Astrocyte of the cerebellum (primary cell): ENCODE measurements around the gene RPS6KA5.
"Not testable (repeated sequence)": the region's sequence is repeated elsewhere in the genome, so short reads cannot be mapped to it uniquely, and the experiment has no call there.

ENCODE experiments used
- DNase-seq: peaks from one replicate; pipeline ENCODE4 v3.0.0-alpha.2; 2011; ENCODE audit warnings: low read depth
- H3K4me3 ChIP-seq: 2 replicates; pipeline ENCODE4 v1.5.1; 2011; ENCODE audit warnings: mild to moderate bottlenecking, low read depth, low read length, moderate library complexity
- CTCF ChIP-seq: IDR thresholded peaks from 2 replicates; pipeline ENCODE4 v1.5.1; 2012; ENCODE audit warnings: low read length, low read depth, moderate library complexity, mild to moderate bottlenecking; ENCODE audit errors: missing control alignments
- in situ Hi-C: cut with HindIII; loops from 2 replicates; pipeline ENCODE4 v1.10.0; 2017; ENCODE audit warnings: low sequenced_read_pairs

The RPS6KA5 gene

GRCh38 chr14:90839024-90839888 is 221.2 kb downstream of the RPS6KA5 start:
- in situ Hi-C loops = no loop called here
- no peak for DNase-seq
- no peak for TF ChIP-seq CTCF
- H3K4me3 ChIP-seq = no peak overlapping the region

DNA sequence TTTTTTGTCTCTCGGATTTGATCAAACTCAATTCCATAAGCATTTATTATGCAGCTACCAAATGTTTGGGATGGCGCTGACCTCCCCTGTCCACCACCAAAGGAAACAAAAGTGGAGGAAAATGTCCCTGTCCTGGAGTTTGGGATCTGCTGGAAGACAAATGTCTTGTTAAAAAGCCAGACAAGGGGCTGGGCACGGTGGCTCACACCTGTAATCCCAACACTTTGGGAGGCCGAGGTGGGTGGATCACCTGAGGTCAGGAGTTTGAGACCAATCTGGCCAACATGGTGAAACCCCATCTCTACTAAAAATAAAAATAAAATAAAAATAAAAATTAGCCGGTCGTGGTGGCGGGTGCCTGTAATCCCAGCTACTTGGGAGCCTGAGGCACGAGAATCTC is 221.9 kb downstream of the RPS6KA5 start:
- H3K4me3 ChIP-seq, DNase-seq, in situ Hi-C loops: not testable (repeated sequence)

DNA sequence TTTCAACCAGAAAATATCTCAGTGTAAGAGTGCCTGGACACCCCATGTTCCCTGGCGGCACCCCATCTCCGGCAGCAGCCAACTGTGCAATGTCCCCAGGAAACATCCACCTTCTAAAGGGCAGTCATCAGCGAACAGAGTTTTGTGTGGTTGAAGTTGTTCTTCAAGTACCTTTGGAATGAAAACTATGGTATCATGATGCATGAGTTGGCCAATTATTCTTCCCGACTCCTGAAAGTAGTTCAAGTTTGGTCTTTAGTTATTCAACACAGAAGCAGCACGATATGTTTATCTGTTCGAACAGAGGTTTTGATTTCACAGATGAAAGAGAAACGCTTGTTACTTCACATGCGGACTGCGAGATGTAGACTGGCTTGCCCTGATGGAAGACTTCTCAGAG is 223.1 kb downstream of the RPS6KA5 start:
- DNase-seq = no peak
- no peak for TF ChIP-seq CTCF
- in situ Hi-C loops = no loop called here
- H3K4me3 ChIP-seq = no peak overlapping the region

- no peak for DNase-seq
- in situ Hi-C loops = no loop called here
- H3K4me3 ChIP-seq = no peak overlapping the region
- no peak for TF ChIP-seq CTCF
These were observed 223.8 kb downstream of the RPS6KA5 start for GRCh38 chr14:90836692-90837063.

- in situ Hi-C loops = no loop called here
- DNase-seq = no peak
- no peak overlapping the region for H3K4me3 ChIP-seq
- no peak for TF ChIP-seq CTCF
These were observed 228.6 kb downstream of the RPS6KA5 start for GRCh38 chr14:90831821-90832220.

GRCh38 chr14:90830931-90831701 is 229.3 kb downstream of the RPS6KA5 start:
- in situ Hi-C loops = no loop called here
- no peak for DNase-seq
- TF ChIP-seq CTCF = no peak

GRCh38 chr14:90829677-90830076 is 230.8 kb downstream of the RPS6KA5 start:
- H3K4me3 ChIP-seq = no peak overlapping the region
- no peak for DNase-seq
- TF ChIP-seq CTCF = no peak
- in situ Hi-C loops = no loop called here

More at GRCh38 chr14:90830931-90831701, 229.3 kb downstream of the RPS6KA5 start:
- H3K4me3 ChIP-seq = no peak overlapping the region
